ENCODE results near the gene MCHR1.
"Not testable (repeated sequence)": the region's sequence is repeated elsewhere in the genome, so short reads cannot be mapped to it uniquely, and the experiment has no call there.

The MCHR1 gene

GRCh38 chr22:40701274-40701673 is 22.0 kb downstream of the MCHR1 start:
- no peak for DNase-seq

DNA sequence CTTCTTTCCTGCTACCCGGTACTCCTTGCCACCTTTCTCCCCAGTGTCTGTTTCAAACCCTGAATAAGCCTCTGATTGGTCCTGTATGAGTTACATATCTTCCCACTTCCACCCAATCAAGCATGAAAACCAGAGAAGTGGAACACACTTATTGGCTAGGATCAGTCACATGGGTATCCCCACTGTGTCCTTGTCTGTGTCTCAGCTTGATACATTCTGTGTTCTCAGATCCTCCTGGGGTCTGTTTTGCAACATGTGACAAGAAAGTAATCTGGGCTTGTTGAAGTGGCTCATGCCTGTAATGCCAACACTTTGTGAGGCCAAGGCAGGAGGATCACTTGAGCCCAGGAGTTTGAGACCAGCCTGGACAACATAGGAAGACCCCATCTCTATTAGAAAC is 23.9 kb downstream of the MCHR1 start:
- DNase-seq = no peak

- DNase-seq = no peak
Measured at GRCh38 chr22:40703736-40704135, 24.5 kb downstream of the MCHR1 start.

GRCh38 chr22:40705918-40706682 is 26.8 kb downstream of the MCHR1 start:
- no peak for DNase-seq

DNA sequence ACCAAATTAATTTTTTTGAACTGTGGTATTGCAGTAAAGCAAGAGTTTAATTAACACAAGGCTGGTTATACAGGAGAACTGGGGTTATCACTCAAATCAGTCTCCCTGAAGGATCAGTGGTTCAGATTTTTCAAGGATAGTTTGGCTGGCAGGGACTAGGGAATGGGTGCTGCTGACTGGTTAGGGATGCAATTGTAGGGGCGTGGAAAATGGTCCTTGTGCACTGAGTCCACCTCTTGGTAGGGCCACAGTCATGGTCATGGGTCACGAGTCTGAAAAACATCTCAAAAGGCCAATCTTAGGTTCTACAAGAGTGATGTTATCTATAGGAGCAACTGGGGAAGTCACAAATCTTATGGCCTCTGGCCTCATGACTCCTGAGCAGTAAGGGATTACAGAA is 27.9 kb downstream of the MCHR1 start:
- no peak for DNase-seq

GRCh38 chr22:40708177-40708576 is 28.9 kb downstream of the MCHR1 start:
- DNase-seq = no peak

GRCh38 chr22:40709752-40710413 is 30.6 kb downstream of the MCHR1 start:
- DNase-seq = no peak

DNA sequence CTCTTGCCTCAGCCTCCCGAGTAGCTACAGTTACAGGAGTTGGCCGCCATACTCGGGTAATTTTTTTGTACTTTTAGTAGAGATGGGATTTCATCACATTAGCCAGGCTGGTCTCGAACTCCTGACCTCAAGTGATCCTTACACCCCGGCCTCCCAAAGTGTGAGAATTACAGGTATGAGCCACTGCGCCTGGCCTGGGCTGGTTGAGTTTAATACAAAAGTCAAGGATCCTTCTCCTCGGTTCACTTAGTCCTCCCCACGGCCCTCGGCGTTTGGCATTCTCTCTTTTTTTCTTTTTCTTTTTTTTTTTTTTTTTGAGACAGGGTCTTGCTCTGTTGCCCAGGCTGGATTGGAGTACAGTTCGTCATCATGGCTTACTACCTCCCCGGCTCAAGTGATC is 33.0 kb downstream of the MCHR1 start:
- DNase-seq = no peak

GRCh38 chr22:40714499-40715337 is 35.4 kb downstream of the MCHR1 start:
- DNase-seq = no peak

DNA sequence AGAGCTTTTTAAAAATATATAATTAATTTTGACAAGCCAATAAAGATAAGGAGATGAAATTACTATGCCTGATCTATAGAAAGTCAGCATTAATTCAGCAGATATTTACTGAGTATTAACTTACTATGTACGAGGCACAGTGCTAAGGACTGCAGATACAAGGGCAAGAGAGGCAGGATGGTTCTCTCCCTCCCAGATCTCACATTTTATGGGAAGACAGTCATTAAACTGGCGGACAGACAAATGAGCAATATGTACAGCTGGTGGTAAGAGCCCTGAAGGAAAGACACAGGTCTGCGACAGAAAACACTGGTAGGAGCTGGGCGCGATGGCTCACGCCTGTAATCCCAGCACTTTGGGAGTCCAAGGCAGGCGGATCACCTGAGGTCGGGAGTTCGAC is 36.8 kb downstream of the MCHR1 start:
- DNase-seq = no peak

- not testable (repeated sequence) for DNase-seq
Measured at GRCh38 chr22:40717657-40718056, 38.4 kb downstream of the MCHR1 start.

DNA sequence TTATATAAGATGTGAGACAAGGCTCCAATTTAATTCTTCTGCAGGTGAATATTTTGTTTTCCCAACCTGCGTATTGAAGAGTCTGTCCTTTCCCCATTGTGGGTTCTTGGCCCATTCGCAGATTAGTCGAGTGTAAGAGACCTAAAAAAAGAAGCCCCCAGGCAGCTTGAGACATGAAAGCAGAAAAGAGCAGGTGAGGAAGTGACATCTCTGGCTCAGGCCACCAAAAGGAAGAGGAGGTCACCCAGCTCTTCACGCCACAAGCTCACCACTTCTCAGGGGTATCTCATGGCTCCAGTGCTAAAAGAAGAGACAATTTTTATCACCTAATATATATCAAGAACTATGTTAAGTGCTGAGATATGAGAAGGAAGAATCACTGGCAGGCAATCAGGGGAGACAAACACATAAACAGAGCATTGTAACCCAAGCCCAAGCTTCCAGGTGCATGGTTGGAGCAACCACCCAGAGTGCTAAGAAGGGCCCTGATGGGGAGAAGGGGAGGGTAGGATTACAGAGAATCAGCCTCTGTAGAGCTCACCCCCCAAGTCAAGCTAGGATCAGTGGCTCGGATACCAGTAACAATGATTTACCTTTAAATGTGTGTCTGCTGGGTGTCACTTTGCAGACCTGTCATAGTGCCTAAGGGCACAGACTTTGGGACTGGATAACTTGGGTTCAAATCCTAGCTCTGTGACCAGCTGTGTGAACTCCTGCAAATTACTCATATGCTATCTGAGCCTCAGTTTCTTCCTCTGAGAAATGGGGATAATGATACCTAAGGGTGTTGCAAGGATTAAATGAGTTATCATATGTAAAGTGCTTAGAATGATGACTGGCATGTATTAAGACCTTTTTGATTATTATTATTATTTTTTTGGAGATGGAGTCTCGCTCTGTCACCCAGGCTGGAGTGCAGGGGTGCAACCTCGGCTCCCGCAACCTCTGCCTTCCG is 39.2 kb downstream of the MCHR1 start:
- no peak for DNase-seq

- no peak for DNase-seq
Measured at GRCh38 chr22:40719599-40719998, 40.3 kb downstream of the MCHR1 start.

- not testable (repeated sequence) for DNase-seq
Measured at GRCh38 chr22:40720156-40720537, 40.9 kb downstream of the MCHR1 start.

DNA sequence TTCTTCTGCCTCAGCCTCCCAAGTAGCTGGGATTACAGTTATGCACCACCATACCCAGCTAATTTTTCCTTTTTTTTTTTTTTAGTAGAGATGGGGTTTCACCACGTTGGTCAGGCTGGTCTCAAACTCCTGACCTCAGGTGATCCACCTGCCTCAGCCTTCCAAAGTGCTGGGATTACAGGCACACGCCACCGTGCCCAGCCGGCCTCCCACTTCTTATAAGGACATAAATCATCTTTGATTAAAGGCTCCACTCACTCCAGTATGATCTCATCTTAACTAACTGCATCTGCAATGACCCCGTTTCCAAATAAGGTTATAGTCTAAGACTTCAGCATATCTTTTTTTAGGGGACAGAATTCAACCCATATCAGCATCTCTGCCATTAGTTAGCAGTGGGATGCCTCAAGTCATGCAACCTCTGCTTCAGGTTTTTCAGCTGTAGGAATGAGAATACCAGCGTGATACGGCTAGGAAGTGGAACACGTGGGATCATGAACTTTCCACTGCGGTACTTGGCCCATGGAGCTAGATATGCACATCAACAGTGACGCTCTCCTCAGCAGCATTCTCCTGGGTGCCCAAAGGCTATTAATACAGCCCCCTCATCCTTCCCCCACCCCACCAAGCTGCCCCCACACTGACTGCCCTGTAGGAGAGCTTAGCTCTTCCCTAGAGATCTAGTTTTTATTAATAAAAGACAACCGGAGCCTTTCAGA is 41.4 kb downstream of the MCHR1 start:
- DNase-seq = no peak

DNA sequence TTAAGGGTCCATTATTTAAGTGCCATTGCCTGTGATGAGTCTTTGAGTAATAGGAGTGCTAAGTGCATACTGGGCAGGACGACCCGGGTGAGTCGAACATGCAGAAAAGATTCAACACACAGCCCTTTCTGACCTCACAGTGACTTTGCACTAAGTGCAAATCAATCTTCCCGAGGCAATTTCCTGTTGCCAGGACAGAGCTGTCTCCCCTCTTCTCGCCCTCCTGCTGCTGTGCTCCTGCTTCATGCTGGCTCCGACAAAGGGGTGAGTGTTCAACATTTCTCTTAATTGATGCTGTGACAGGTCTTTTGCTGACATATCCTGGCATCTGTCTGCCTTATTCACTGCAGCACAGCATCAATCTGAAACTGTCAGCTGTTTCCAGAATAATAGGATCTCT is 42.0 kb downstream of the MCHR1 start:
- no peak for DNase-seq

DNA sequence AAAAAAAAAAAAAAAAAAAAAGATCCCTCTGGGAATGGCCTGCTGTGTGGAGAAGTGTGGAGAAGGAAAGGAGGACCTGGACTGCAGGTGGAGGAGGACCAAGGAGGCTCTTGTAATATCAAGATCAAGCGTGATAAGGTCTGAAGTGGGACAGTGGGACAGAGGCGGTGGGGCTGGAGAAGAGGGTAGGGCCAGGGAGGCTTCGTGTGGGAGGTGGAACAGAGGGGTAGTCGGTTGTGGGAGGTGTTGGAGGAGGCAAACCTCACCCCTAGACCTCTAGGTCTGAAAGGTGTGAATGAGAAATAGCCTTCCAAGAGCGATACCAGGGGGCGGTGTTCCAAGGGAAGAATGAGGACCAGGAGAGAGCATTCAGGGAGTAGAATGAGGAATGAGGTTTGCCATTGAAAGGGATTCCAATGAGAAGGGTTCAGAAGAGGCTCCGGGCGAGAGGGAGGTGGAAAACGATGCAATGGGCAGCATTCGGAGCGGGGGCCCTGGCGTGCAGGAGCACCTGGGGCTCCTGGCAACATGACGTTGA is 44.2 kb downstream of the MCHR1 start:
- no peak for DNase-seq

GRCh38 chr22:40726514-40726913 is 47.2 kb downstream of the MCHR1 start:
- DNase-seq = no peak

GRCh38 chr22:40727070-40727963 is 48.0 kb downstream of the MCHR1 start:
- no peak for DNase-seq

GRCh38 chr22:40727964-40728615 is 48.8 kb downstream of the MCHR1 start:
- DNase-seq = no peak
